H1 (cell line): Measurements from ENCODE around the gene LILRA1. TPM values are rescaled to one million over a fixed set of nuclear protein-coding genes. Genes with fewer than 3 reads are reported as not detected.

Experiments used
- CTCF ChIA-PET: fragments of 300-600 bp; sonication (Branson Sonifier 250); formaldehyde crosslinking; loops from one replicate; lab custom pipeline; 2021; ENCODE audit not compliant: partially characterized antibody; lab: Charles Lee
- POLR2A ChIA-PET: fragments of 300-600 bp; sonication (Branson Sonifier 250); formaldehyde crosslinking; loops from one replicate; lab custom pipeline; 2021; ENCODE audit warnings: inconsistent platforms; ENCODE audit not compliant: partially characterized antibody; lab: Charles Lee
- DNase-seq, 2 experiments: peaks; one replicate each; pipeline versions ENCODE4 v3.0.0 to v3.0.0-alpha.2; 2010 to 2022; ENCODE audit warnings: low spot score in 2 of 2, low read depth in 1 of 2, mixed read lengths in 1 of 2
- FAIRE-seq: peaks from 2 replicates; lab custom pipeline; 2011; peaks lifted over from hg19 to GRCh38; lab: Jason Lieb, UNC
- H2AFZ ChIP-seq: 2 replicates; pipeline ENCODE4 v1.8.1; 2012; ENCODE audit warnings: low read length, inconsistent platforms
- H2AK5ac ChIP-seq: 2 replicates; pipeline ENCODE4 v1.6.1; 2013; ENCODE audit warnings: low read depth, low read length
- H2BK120ac ChIP-seq: replicated peaks from 2 replicates; pipeline ENCODE3; 2013; ENCODE audit warnings: low read depth, low read length, inconsistent platforms
- H2BK12ac ChIP-seq: 2 replicates; pipeline ENCODE4 v1.6.1; 2013; ENCODE audit warnings: low read depth, low read length
- H2BK15ac ChIP-seq: 2 replicates; pipeline ENCODE4 v1.6.1; 2013; ENCODE audit warnings: low read length
- H2BK20ac ChIP-seq: 2 replicates; pipeline ENCODE4 v1.6.1; 2013; ENCODE audit warnings: low read length
- H2BK5ac ChIP-seq: 2 replicates; pipeline ENCODE4 v1.6.1; 2013; ENCODE audit warnings: low read depth, low read length
- H3K14ac ChIP-seq: 2 replicates; pipeline ENCODE4 v1.6.1; 2013; ENCODE audit warnings: inconsistent platforms; ENCODE audit not compliant: insufficient read length
- H3K18ac ChIP-seq: 2 replicates; pipeline ENCODE4 v1.6.1; 2013; ENCODE audit warnings: low read length; ENCODE audit errors: extremely low read depth
- H3K23ac ChIP-seq: 2 replicates; pipeline ENCODE4 v1.6.1; 2013; ENCODE audit warnings: inconsistent platforms; ENCODE audit not compliant: insufficient read length
- H3K23me2 ChIP-seq: 2 replicates; pipeline ENCODE4 v1.6.1; 2013; ENCODE audit warnings: low read depth, low read length
- H3K27ac ChIP-seq: 2 replicates; pipeline ENCODE4 v1.6.1; 2011; ENCODE audit warnings: low read depth, low read length, inconsistent platforms
- H3K27me3 ChIP-seq, 4 experiments: replicated peaks in 1 of 4; 1 replicate in 1 of 4; 2 replicates in 3 of 4; pipeline versions ENCODE4 v1.6.1 to v1.8.1; 2011 to 2013; ENCODE audit warnings: low read length in 3 of 4, mild to moderate bottlenecking in 3 of 4, inconsistent platforms in 2 of 4, mixed read lengths in 2 of 4, moderate library complexity in 1 of 4; ENCODE audit not compliant: control insufficient read depth in 3 of 4, insufficient read depth in 3 of 4; ENCODE audit errors: extremely low read depth in 1 of 4
- H3K36me3 ChIP-seq, 4 experiments: 2 replicates each; pipeline versions ENCODE4 v1.6.1 to v1.8.1; 2011 to 2013; ENCODE audit warnings: mild to moderate bottlenecking in 4 of 4, low read length in 3 of 4, moderate library complexity in 2 of 4, control low read depth in 1 of 4, inconsistent platforms in 1 of 4; ENCODE audit not compliant: insufficient read depth in 4 of 4, control insufficient read depth in 2 of 4
- H3K4ac ChIP-seq: replicated peaks from 2 replicates; pipeline ENCODE3; 2013; ENCODE audit warnings: low read length, low read depth, mixed read lengths, inconsistent platforms; ENCODE audit not compliant: insufficient read length
- H3K4me1 ChIP-seq, 4 experiments: replicated peaks in 1 of 4; 1 replicate in 1 of 4; 2 replicates in 3 of 4; pipeline versions ENCODE4 v1.6.1 to v1.8.1; 2011 to 2013; ENCODE audit warnings: low read length in 3 of 4, inconsistent platforms in 2 of 4, mixed read lengths in 1 of 4; ENCODE audit not compliant: insufficient read depth in 4 of 4, control insufficient read depth in 3 of 4
- H3K4me2 ChIP-seq, 2 experiments: 2 replicates each; pipeline versions ENCODE4 v1.6.1 to v1.8.1; 2011 to 2013; ENCODE audit warnings: low read depth in 2 of 2, low read length in 2 of 2, control low read depth in 1 of 2, inconsistent platforms in 1 of 2, mild to moderate bottlenecking in 1 of 2; ENCODE audit not compliant: insufficient read depth in 1 of 2
- H3K4me3 ChIP-seq, 4 experiments: fragments of 200-600, 300-600 bp in 1 of 4; sonication (generic), shearing (Covaris generic), sonication (Bioruptor Twin) in 1 of 4; 2 replicates each; pipeline versions ENCODE4 v1.5.1 to v1.8.1; 2011 to 2016; ENCODE audit warnings: low read length in 4 of 4, low read depth in 3 of 4, control low read depth in 2 of 4, inconsistent platforms in 2 of 4, mild to moderate bottlenecking in 2 of 4, mixed read lengths in 1 of 4, moderate library complexity in 1 of 4; ENCODE audit not compliant: insufficient read depth in 2 of 4; ENCODE audit errors: extremely low read depth in 1 of 4
- H3K56ac ChIP-seq: replicated peaks from 2 replicates; pipeline ENCODE3; 2013; ENCODE audit warnings: low read depth, mild to moderate bottlenecking, mixed read lengths, low read length, inconsistent platforms; ENCODE audit not compliant: insufficient read length
- H3K79me1 ChIP-seq: 2 replicates; pipeline ENCODE4 v1.6.1; 2013; ENCODE audit warnings: low read depth, low read length, control low read depth
- H3K79me2 ChIP-seq, 2 experiments: 2 replicates each; pipeline versions ENCODE4 v1.6.1 to v1.8.1; 2012 to 2013; ENCODE audit warnings: low read length in 2 of 2, mild to moderate bottlenecking in 2 of 2, inconsistent platforms in 1 of 2; ENCODE audit not compliant: insufficient read depth in 2 of 2, control insufficient read depth in 1 of 2
- H3K9ac ChIP-seq, 4 experiments: replicated peaks in 1 of 4; 1 replicate in 1 of 4; 2 replicates in 3 of 4; pipeline versions ENCODE4 v1.6.1 to v1.8.1; 2011 to 2013; ENCODE audit warnings: low read depth in 3 of 4, low read length in 3 of 4, control low read depth in 2 of 4, mild to moderate bottlenecking in 2 of 4, moderate library complexity in 2 of 4, inconsistent platforms in 1 of 4; ENCODE audit errors: extremely low read depth in 1 of 4
- H3K9me3 ChIP-seq, 2 experiments: 2 replicates each; pipeline versions ENCODE4 v1.6.1 to v1.8.1; 2012 to 2013; ENCODE audit warnings: mild to moderate bottlenecking in 2 of 2, moderate library complexity in 2 of 2, control low read depth in 1 of 2, inconsistent platforms in 1 of 2, low read depth in 1 of 2, low read length in 1 of 2, mixed read lengths in 1 of 2; ENCODE audit not compliant: insufficient read depth in 2 of 2
- H4K20me1 ChIP-seq, 2 experiments: replicated peaks in 1 of 2; 2 replicates each; pipeline versions ENCODE3 to v1.8.1; 2011 to 2013; ENCODE audit warnings: inconsistent platforms in 2 of 2, low read length in 2 of 2, mild to moderate bottlenecking in 1 of 2; ENCODE audit not compliant: insufficient read depth in 2 of 2, control insufficient read depth in 1 of 2
- H4K5ac ChIP-seq: 2 replicates; pipeline ENCODE4 v1.6.1; 2013; ENCODE audit warnings: low read length, low read depth, mixed read lengths, inconsistent platforms; ENCODE audit not compliant: insufficient read length
- H4K8ac ChIP-seq: 2 replicates; pipeline ENCODE4 v1.8.0; 2013; ENCODE audit warnings: mild to moderate bottlenecking, moderate library complexity, low read length, inconsistent platforms; ENCODE audit not compliant: insufficient read depth; ENCODE audit errors: extremely low read depth
- H4K91ac ChIP-seq: replicated peaks from 2 replicates; pipeline ENCODE3; 2013; ENCODE audit warnings: low read length, mixed read lengths, inconsistent platforms; ENCODE audit not compliant: insufficient read length
- EGR1 ChIP-seq: IDR thresholded peaks from 2 replicates; pipeline ENCODE4 v1.6.1; 2011; ENCODE audit warnings: low read depth, low read length, borderline replicate concordance
- RNF2 ChIP-seq: fragments of 200-900, 300-1000 bp; sonication (generic); IDR thresholded peaks from 2 replicates; pipeline ENCODE4 v1.7.1; 2016; ENCODE audit warnings: borderline replicate concordance, low read depth, mild to moderate bottlenecking, antibody characterized with exemption, low read length; ENCODE audit not compliant: poor library complexity, severe bottlenecking; ENCODE audit errors: missing control alignments
- SP1 ChIP-seq: IDR thresholded peaks from 2 replicates; pipeline ENCODE4 v1.6.1; 2011; ENCODE audit warnings: low read depth, low read length
- SRF ChIP-seq: IDR thresholded peaks from 2 replicates; pipeline ENCODE4 v1.6.1; 2011; ENCODE audit warnings: mild to moderate bottlenecking, low read depth, low read length, moderate library complexity
- WGBS, 2 experiments: shearing (Covaris generic) in 1 of 2; methylation state at CpG; one replicate each; pipeline versions ENCODE4 v1.1.6 to v1.1.7; 2013 to 2015; ENCODE audit warnings: low lambda C conversion rate in 2 of 2, mixed read lengths in 2 of 2, inconsistent platforms in 1 of 2, low coverage in 1 of 2, missing lambda C conversion rate in 1 of 2; ENCODE audit not compliant: insufficient replicate concordance in 2 of 2, insufficient coverage in 1 of 2, insufficient read length in 1 of 2; ENCODE audit errors: extremely low coverage in 1 of 2, missing lambda C conversion rate in 1 of 2; 5-methylcytosine and 5-hydroxymethylcytosine counted together
- polyA plus RNA-seq, 7 experiments: library from polyadenylated mRNA; depleted of rRNA in 3 of 7; stranded (reverse) in 5 of 7; unstranded in 2 of 7; fragments of >200 nt in 5 of 7; fragments of 200-250 nt in 2 of 7; gene quantifications; 1 replicate in 5 of 7; 2 replicates in 1 of 7; 4 replicates in 1 of 7; pipeline versions ENCODE4 v1.2.1 to v1.2.3, GENCODE V29; 2011 to 2013; ENCODE audit warnings: missing spikeins in 2 of 7, mixed read lengths in 2 of 7
- total RNA-seq: library from RNA; stranded (reverse); fragmentation: NEBNext Ultra II Directional; extraction: Animal tissue kit (Norgen Biotek cat#: 25700); gene quantifications from 2 replicates; pipeline ENCODE4 v1.2.1, GENCODE V29; 2021
- TF ChIP-seq, protein P1 (sequence below): IDR thresholded peaks from 2 replicates; pipeline ENCODE4 v1.6.1; 2012; ENCODE audit warnings: low read length, inconsistent platforms

The LILRA1 gene
- total and polyA plus RNA-seq, 2 of the 8 experiments (the other 6 are each of a cell fraction or from before 2014, with no cell fraction given), result not detected

- TF ChIP-seq, protein P1, sequence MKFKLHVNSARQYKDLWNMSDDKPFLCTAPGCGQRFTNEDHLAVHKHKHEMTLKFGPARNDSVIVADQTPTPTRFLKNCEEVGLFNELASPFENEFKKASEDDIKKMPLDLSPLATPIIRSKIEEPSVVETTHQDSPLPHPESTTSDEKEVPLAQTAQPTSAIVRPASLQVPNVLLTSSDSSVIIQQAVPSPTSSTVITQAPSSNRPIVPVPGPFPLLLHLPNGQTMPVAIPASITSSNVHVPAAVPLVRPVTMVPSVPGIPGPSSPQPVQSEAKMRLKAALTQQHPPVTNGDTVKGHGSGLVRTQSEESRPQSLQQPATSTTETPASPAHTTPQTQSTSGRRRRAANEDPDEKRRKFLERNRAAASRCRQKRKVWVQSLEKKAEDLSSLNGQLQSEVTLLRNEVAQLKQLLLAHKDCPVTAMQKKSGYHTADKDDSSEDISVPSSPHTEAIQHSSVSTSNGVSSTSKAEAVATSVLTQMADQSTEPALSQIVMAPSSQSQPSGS, result no peak
- TF ChIP-seq RNF2, result no peak
- no peak for TF ChIP-seq EGR1
- TF ChIP-seq SRF, result no peak
- TF ChIP-seq SP1, result no peak
- H2BK15ac ChIP-seq, result no peak overlapping the region
Observed at GRCh38 chr19:54577334-54577733, 16.1 kb upstream of the LILRA1 start.

More at GRCh38 chr19:54577334-54577733, 16.1 kb upstream of the LILRA1 start:
- no peak overlapping the region for H2BK120ac ChIP-seq
- no peak overlapping the region for H3K9ac ChIP-seq
- no peak overlapping the region for H2BK5ac ChIP-seq
- FAIRE-seq, result no peak
- no peak overlapping the region for H3K18ac ChIP-seq
- no peaks in the 10 kb centered on the region for H3K27me3 ChIP-seq
- H3K4me3 ChIP-seq, result no peak overlapping the region
- no peaks in the 10 kb centered on the region for H3K23me2 ChIP-seq
- CTCF ChIA-PET, result no interaction called here
- WGBS, 2 experiments, result 42% methylated on average over 3 of the region's 3 CpGs; no CpG with 5 or more reads in 1 of the 2 experiments
- no peak overlapping the region for H3K4ac ChIP-seq
- peaks cover 39 to 57% of the 10 kb centered on the region in 2 experiments for H3K9me3 ChIP-seq
- H2AFZ ChIP-seq, result no peak overlapping the region
- H3K56ac ChIP-seq, result no peak overlapping the region
- no peak for DNase-seq
- no peak overlapping the region for H3K14ac ChIP-seq
- POLR2A ChIA-PET, result no interaction called here
- no peak overlapping the region for H4K8ac ChIP-seq
- no peaks in the 10 kb centered on the region for H3K36me3 ChIP-seq
- H2BK20ac ChIP-seq, result no peak overlapping the region
- no peak overlapping the region for H2BK12ac ChIP-seq
- H2AK5ac ChIP-seq, result no peak overlapping the region
- no peaks in the 10 kb centered on the region for H3K79me1 ChIP-seq
- H3K4me2 ChIP-seq, result no peak overlapping the region
- no peak overlapping the region for H4K5ac ChIP-seq
- H3K27ac ChIP-seq, result no peak overlapping the region
- H3K23ac ChIP-seq, result no peak overlapping the region
- H3K4me1 ChIP-seq, result no peaks in the 10 kb centered on the region
- no peaks in the 10 kb centered on the region for H4K20me1 ChIP-seq
- H3K79me2 ChIP-seq, result no peaks in the 10 kb centered on the region
- no peak overlapping the region for H4K91ac ChIP-seq
